ENCODE data around the gene DHRS13. TPM values are rescaled to one million over a fixed set of nuclear protein-coding genes. Genes with fewer than 3 reads are reported as not detected.
A peak's percentile ranks its signal among the peaks of the same experiment; 100 is the strongest.
"Not testable (repeated sequence)": the region's sequence is repeated elsewhere in the genome, so short reads cannot be mapped to it uniquely, and the experiment has no call there.

DHRS13 gene
- total and polyA plus RNA-seq, 2 experiments from 2014 or later, result 2.6 to 5.2 TPM

DNA sequence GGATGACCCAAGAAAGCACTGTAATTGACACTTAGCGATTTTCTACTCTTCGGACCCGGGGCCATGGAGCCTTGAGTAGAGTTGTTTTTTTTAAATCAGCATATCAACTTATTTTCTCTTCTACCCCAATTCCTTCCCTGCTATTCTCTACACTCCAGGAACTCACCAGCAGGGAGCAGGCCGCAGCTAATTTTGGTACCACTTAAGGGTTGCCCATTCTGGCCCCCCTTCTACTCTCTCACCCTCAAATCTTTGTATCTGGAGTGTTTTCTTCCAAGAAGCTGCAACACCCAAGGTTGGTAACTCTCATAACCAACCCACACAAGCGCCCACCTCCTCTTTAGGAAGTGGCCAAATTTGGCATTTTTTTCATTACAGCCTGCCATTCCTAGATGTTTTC is 53.6 kb downstream of the DHRS13 start:
- in situ Hi-C loops (cut with MboI), result no loop called here
- H3K36me3 ChIP-seq (ENCODE audit: low read depth), result no peaks in the 10 kb centered on the region
- TF ChIP-seq EZH2 (IDR thresholded peaks at IDR 0.05; ENCODE audit: insufficient read depth, poor library complexity, severe bottlenecking), result no peak
- DNase-seq, result peak; percentile 33
- no peak overlapping the region for H2AFZ ChIP-seq
- no peak overlapping the region for H3K27ac ChIP-seq
- no peaks in the 10 kb centered on the region for H3K27me3 ChIP-seq (replicated peaks; ENCODE audit: insufficient read depth)
- no peak overlapping the region for H3K4me3 ChIP-seq
- H3F3A ChIP-seq (ENCODE audit: insufficient read depth), result no peaks in the 10 kb centered on the region
- peaks cover 3% of the 10 kb centered on the region; the same call in 1 of the 2 replicates for H3K4me1 ChIP-seq (ENCODE audit: insufficient read depth)
- WGBS, 2 experiments (ENCODE audit: low coverage in 1 of 2, low lambda C conversion rate in 2 of 2, missing lambda C conversion rate in 2 of 2), result 65 to 71% methylated on average over 5 of the region's 5 CpGs
- no peak overlapping the region for H3K9ac ChIP-seq
- H3K79me2 ChIP-seq (ENCODE audit: insufficient read depth), result no peaks in the 10 kb centered on the region
- H3K9me2 ChIP-seq (ENCODE audit: insufficient read depth), result no peaks in the 10 kb centered on the region
- H3K4me2 ChIP-seq (ENCODE audit: unreplicated experiment), result no peak overlapping the region
- no peaks in the 10 kb centered on the region for H4K20me1 ChIP-seq (ENCODE audit: insufficient read depth)
- H3K9me3 ChIP-seq (ENCODE audit: low read depth), result no peaks in the 10 kb centered on the region

DNA sequence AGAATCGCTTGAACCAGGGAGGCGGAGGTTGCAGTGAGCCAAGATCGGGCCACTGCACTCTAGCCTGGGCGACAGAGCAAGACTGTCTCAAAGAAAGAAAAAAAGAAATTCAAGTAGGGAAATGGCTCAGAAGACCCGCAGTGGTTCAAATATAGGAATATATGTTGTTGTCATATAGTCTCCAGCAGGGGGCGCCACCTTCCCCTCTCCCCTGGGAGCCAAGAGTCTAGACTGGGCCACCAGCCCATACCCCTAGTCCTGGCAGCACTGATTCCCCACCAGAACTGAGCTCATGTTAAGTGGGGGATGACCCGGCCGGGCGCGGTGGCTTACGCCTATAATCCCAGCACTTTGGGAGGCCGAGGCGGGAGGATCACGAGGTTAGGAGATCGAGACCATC is 54.2 kb downstream of the DHRS13 start:
- peak; percentile 22 for DNase-seq
- H4K20me1 ChIP-seq (ENCODE audit: insufficient read depth); H3K27me3 ChIP-seq (replicated peaks; ENCODE audit: insufficient read depth); H3K79me2 ChIP-seq (ENCODE audit: insufficient read depth); H2AFZ ChIP-seq; in situ Hi-C loops (cut with MboI); H3K4me3 ChIP-seq; H3K4me2 ChIP-seq (ENCODE audit: unreplicated experiment); H3K36me3 ChIP-seq (ENCODE audit: low read depth); H3K27ac ChIP-seq; H3K9ac ChIP-seq; H3K4me1 ChIP-seq (ENCODE audit: insufficient read depth); H3F3A ChIP-seq (ENCODE audit: insufficient read depth); H3K9me2 ChIP-seq (ENCODE audit: insufficient read depth); H3K9me3 ChIP-seq (ENCODE audit: low read depth): not testable (repeated sequence)
- 86 to 88% methylated on average over 13 to 15 of the region's 15 CpGs for WGBS, 2 experiments (ENCODE audit: low coverage in 1 of 2, low lambda C conversion rate in 2 of 2, missing lambda C conversion rate in 2 of 2)

MicroRNAs within 50 kb of the gene (microRNA counts, 767-probe panel; counts per million panel counts)
- 6,424 counts per million, percentile 93 among the panel's probes with 10 or more counts for microRNA hsa-miR-144-3p
- 447 counts per million, percentile 86 among the panel's probes with 10 or more counts for microRNA hsa-miR-451a

Small RNA genes lying within 50 kb of the gene (microRNA-seq; reads per million reads assigned to microRNA genes)
- gene MIR451B (ENCODE audit: borderline number of aligned reads), result not detected

Other genes starting within 250 kb of the DHRS13 start
- 52.3 and 64.4 TPM in 2 replicates for gene SDF2, start 241.2 kb downstream of the DHRS13 start, total RNA-seq (2014; rRNA removed; shearing (Covaris generic))
- 88.4 and 94.2 TPM in 2 replicates for gene SDF2, start 241.2 kb downstream of the DHRS13 start, polyA plus RNA-seq (2016; fragmentation: Nextera tagmentation; extraction: Ambion mirVana)
- gene SUPT6H, start 240.9 kb downstream of the DHRS13 start, total RNA-seq (2014; rRNA removed; shearing (Covaris generic)), result 39.7 and 45.0 TPM in 2 replicates
- gene SUPT6H, start 240.9 kb downstream of the DHRS13 start, polyA plus RNA-seq (2016; fragmentation: Nextera tagmentation; extraction: Ambion mirVana), result 26.5 and 27.3 TPM in 2 replicates
- 0.65 TPM in 1 of 2 replicates, not detected in the other for gene PROCA1, start 191.2 kb downstream of the DHRS13 start, total RNA-seq (2014; rRNA removed; shearing (Covaris generic))
- 0.41 and 0.44 TPM in 2 replicates for gene PROCA1, start 191.2 kb downstream of the DHRS13 start, polyA plus RNA-seq (2016; fragmentation: Nextera tagmentation; extraction: Ambion mirVana)
- gene RAB34, start 185.2 kb downstream of the DHRS13 start, total RNA-seq (2014; rRNA removed; shearing (Covaris generic)), result 307 and 476 TPM in 2 replicates
- gene RAB34, start 185.2 kb downstream of the DHRS13 start, polyA plus RNA-seq (2016; fragmentation: Nextera tagmentation; extraction: Ambion mirVana), result 277 and 293 TPM in 2 replicates
- 362 and 383 TPM in 2 replicates for gene RPL23A, start 183.1 kb downstream of the DHRS13 start, total RNA-seq (2014; rRNA removed; shearing (Covaris generic))
- 1,040 and 1,075 TPM in 2 replicates for gene RPL23A, start 183.1 kb downstream of the DHRS13 start, polyA plus RNA-seq (2016; fragmentation: Nextera tagmentation; extraction: Ambion mirVana)
- 4.8 and 16.3 TPM in 2 replicates for gene TLCD1, start 176.8 kb downstream of the DHRS13 start, total RNA-seq (2014; rRNA removed; shearing (Covaris generic))
- gene TLCD1, start 176.8 kb downstream of the DHRS13 start, polyA plus RNA-seq (2016; fragmentation: Nextera tagmentation; extraction: Ambion mirVana), result 13.8 and 14.2 TPM in 2 replicates
- gene NEK8, start 174.3 kb downstream of the DHRS13 start, total RNA-seq (2014; rRNA removed; shearing (Covaris generic)), result 2.9 and 13.5 TPM in 2 replicates
- gene NEK8, start 174.3 kb downstream of the DHRS13 start, polyA plus RNA-seq (2016; fragmentation: Nextera tagmentation; extraction: Ambion mirVana), result 2.7 and 2.8 TPM in 2 replicates
- gene TRAF4, start 159.1 kb downstream of the DHRS13 start, total RNA-seq (2014; rRNA removed; shearing (Covaris generic)), result 30.3 and 55.4 TPM in 2 replicates
- gene TRAF4, start 159.1 kb downstream of the DHRS13 start, polyA plus RNA-seq (2016; fragmentation: Nextera tagmentation; extraction: Ambion mirVana), result 23.4 and 23.5 TPM in 2 replicates
- gene FAM222B, start 60.3 kb downstream of the DHRS13 start, total RNA-seq (2014; rRNA removed; shearing (Covaris generic)), result 7.6 and 12.9 TPM in 2 replicates
- gene FAM222B, start 60.3 kb downstream of the DHRS13 start, polyA plus RNA-seq (2016; fragmentation: Nextera tagmentation; extraction: Ambion mirVana), result 11.1 and 11.4 TPM in 2 replicates
- 34.8 and 40.2 TPM in 2 replicates for gene ERAL1, start 48.1 kb downstream of the DHRS13 start, total RNA-seq (2014; rRNA removed; shearing (Covaris generic))
- gene ERAL1, start 48.1 kb downstream of the DHRS13 start, polyA plus RNA-seq (2016; fragmentation: Nextera tagmentation; extraction: Ambion mirVana), result 58.1 and 60.0 TPM in 2 replicates
- 28.6 and 33.2 TPM in 2 replicates for gene FLOT2, start 5.3 kb downstream of the DHRS13 start, total RNA-seq (2014; rRNA removed; shearing (Covaris generic))
- 55.0 TPM in 2 replicates for gene FLOT2, start 5.3 kb downstream of the DHRS13 start, polyA plus RNA-seq (2016; fragmentation: Nextera tagmentation; extraction: Ambion mirVana)
- 27.7 and 46.9 TPM in 2 replicates for gene PHF12, start 48.4 kb upstream of the DHRS13 start, total RNA-seq (2014; rRNA removed; shearing (Covaris generic))
- gene PHF12, start 48.4 kb upstream of the DHRS13 start, polyA plus RNA-seq (2016; fragmentation: Nextera tagmentation; extraction: Ambion mirVana), result 5.9 and 6.1 TPM in 2 replicates
- gene SEZ6, start 103.0 kb upstream of the DHRS13 start, total RNA-seq (2014; rRNA removed; shearing (Covaris generic)), result not detected in 2 replicates
- gene SEZ6, start 103.0 kb upstream of the DHRS13 start, polyA plus RNA-seq (2016; fragmentation: Nextera tagmentation; extraction: Ambion mirVana), result not detected in 2 replicates
- not detected in 2 replicates for gene PIPOX, start 140.1 kb upstream of the DHRS13 start, total RNA-seq (2014; rRNA removed; shearing (Covaris generic))
- gene PIPOX, start 140.1 kb upstream of the DHRS13 start, polyA plus RNA-seq (2016; fragmentation: Nextera tagmentation; extraction: Ambion mirVana), result not detected in 2 replicates

All from GM23248 (cell line).